Measurements from ENCODE around the gene PMF1.
"Not testable (repeated sequence)": the region's sequence is repeated elsewhere in the genome, so short reads cannot be mapped to it uniquely, and the experiment has no call there.

PMF1 gene

GRCh38 chr1:156216361-156217086, 3.7 kb downstream of the PMF1 start:
- H3K36me3 Mint-ChIP-seq (ENCODE audit: low read depth): peaks cover 63% of the 10 kb centered on the region
- H3K27me3 Mint-ChIP-seq, H3K9me3 Mint-ChIP-seq, ATAC-seq, DNase-seq, H3K4me3 Mint-ChIP-seq: not testable (repeated sequence)
- H3K27ac Mint-ChIP-seq: peak overlapping the region; percentile 99
- peaks cover 81% of the 10 kb centered on the region for H3K4me1 Mint-ChIP-seq

GRCh38 chr1:156217871-156218270, 5.1 kb downstream of the PMF1 start:
- Mint-ChIP-seq H3K9me3 (peaks cover 5% of the 10 kb centered on the region), H3K36me3 (ENCODE audit: low read depth) (peaks cover 63% of the 10 kb centered on the region), H3K4me1 (peaks cover 83% of the 10 kb centered on the region), H3K4me3 (peak overlapping the region; percentile 80), H3K27me3 (no peaks in the 10 kb centered on the region), H3K27ac (peak overlapping the region; percentile 99)
- ATAC-seq (peak; percentile 44), DNase-seq (no peak)

- DNase-seq: no peak
- Mint-ChIP-seq H3K4me1 (peaks cover 85% of the 10 kb centered on the region), H3K36me3 (ENCODE audit: low read depth) (peaks cover 57% of the 10 kb centered on the region), H3K4me3 (no peak overlapping the region), H3K9me3 (peaks cover 5% of the 10 kb centered on the region), H3K27ac (peak overlapping the region; percentile 99), H3K27me3 (no peaks in the 10 kb centered on the region)
- no peak for ATAC-seq
Measured at GRCh38 chr1:156220226-156220625, 7.4 kb downstream of the PMF1 start.

- Mint-ChIP-seq H3K27me3 (no peaks in the 10 kb centered on the region), H3K4me3 (peak overlapping the region; percentile 77), H3K9me3 (peaks cover 5% of the 10 kb centered on the region), H3K36me3 (ENCODE audit: low read depth) (peaks cover 64% of the 10 kb centered on the region), H3K27ac (peak overlapping the region; percentile 99), H3K4me1 (peaks cover 91% of the 10 kb centered on the region)
- DNase-seq (no peak), ATAC-seq (no peak)
Measured at GRCh38 chr1:156221986-156222692, 9.3 kb downstream of the PMF1 start.

- peaks cover 66% of the 10 kb centered on the region for H3K4me1 Mint-ChIP-seq
- no peak for ATAC-seq
- H3K9me3 Mint-ChIP-seq: no peaks in the 10 kb centered on the region
Measured at GRCh38 chr1:156225677-156226014, 12.8 kb downstream of the PMF1 start.

GRCh38 chr1:156226116-156226538, 13.3 kb downstream of the PMF1 start:
- peak overlapping the region; percentile 90 for H3K27ac Mint-ChIP-seq
- H3K9me3 Mint-ChIP-seq: no peaks in the 10 kb centered on the region
- ATAC-seq (peak; percentile 13), DNase-seq (peak; percentile 57)
- H3K36me3 Mint-ChIP-seq (ENCODE audit: low read depth): peaks cover 52% of the 10 kb centered on the region
- H3K4me3 Mint-ChIP-seq: peak overlapping the region; percentile 42
- H3K27me3 Mint-ChIP-seq: no peaks in the 10 kb centered on the region
- H3K4me1 Mint-ChIP-seq: peaks cover 62% of the 10 kb centered on the region

More at GRCh38 chr1:156225677-156226014, 12.8 kb downstream of the PMF1 start:
- no peak for DNase-seq
- Mint-ChIP-seq H3K4me3 (peak overlapping the region; percentile 53), H3K27me3 (no peaks in the 10 kb centered on the region), H3K27ac (peak overlapping the region; percentile 90), H3K36me3 (ENCODE audit: low read depth) (peaks cover 56% of the 10 kb centered on the region)

- Mint-ChIP-seq H3K27ac (peak overlapping the region; percentile 90), H3K36me3 (ENCODE audit: low read depth) (peaks cover 47% of the 10 kb centered on the region), H3K4me1 (peaks cover 55% of the 10 kb centered on the region), H3K4me3 (no peak overlapping the region), H3K27me3 (no peaks in the 10 kb centered on the region), H3K9me3 (no peaks in the 10 kb centered on the region)
- no peak for ATAC-seq
- DNase-seq: no peak
Measured at GRCh38 chr1:156226782-156227181, 14.0 kb downstream of the PMF1 start.

GRCh38 chr1:156228501-156228900, 15.7 kb downstream of the PMF1 start:
- DNase-seq: no peak
- Mint-ChIP-seq H3K9me3 (no peaks in the 10 kb centered on the region), H3K36me3 (ENCODE audit: low read depth) (peaks cover 42% of the 10 kb centered on the region), H3K4me1 (peaks cover 38% of the 10 kb centered on the region), H3K4me3 (no peak overlapping the region), H3K27me3 (no peaks in the 10 kb centered on the region), H3K27ac (peak overlapping the region; percentile 89)
- ATAC-seq: no peak

- Mint-ChIP-seq H3K9me3 (no peaks in the 10 kb centered on the region), H3K36me3 (ENCODE audit: low read depth) (peaks cover 38% of the 10 kb centered on the region), H3K27ac (no peak overlapping the region), H3K4me3 (no peak overlapping the region), H3K4me1 (peaks cover 25% of the 10 kb centered on the region), H3K27me3 (no peaks in the 10 kb centered on the region)
- DNase-seq (no peak), ATAC-seq (no peak)
Measured at GRCh38 chr1:156229809-156230472, 17.1 kb downstream of the PMF1 start.

- DNase-seq (no peak), ATAC-seq (no peak)
- no peaks in the 10 kb centered on the region for H3K9me3 Mint-ChIP-seq
- no peak overlapping the region for H3K27ac Mint-ChIP-seq
- no peak overlapping the region for H3K4me3 Mint-ChIP-seq
- peaks cover 21% of the 10 kb centered on the region for H3K4me1 Mint-ChIP-seq
- H3K36me3 Mint-ChIP-seq (ENCODE audit: low read depth): peaks cover 37% of the 10 kb centered on the region
- no peaks in the 10 kb centered on the region for H3K27me3 Mint-ChIP-seq
Measured at GRCh38 chr1:156230473-156230837, 17.6 kb downstream of the PMF1 start.

- Mint-ChIP-seq H3K9me3 (no peaks in the 10 kb centered on the region), H3K4me1 (peaks cover 8% of the 10 kb centered on the region), H3K27ac (no peak overlapping the region), H3K36me3 (ENCODE audit: low read depth) (peaks cover 42% of the 10 kb centered on the region), H3K4me3 (no peak overlapping the region), H3K27me3 (no peaks in the 10 kb centered on the region)
- ATAC-seq (peak; percentile 17), DNase-seq (no peak)
Measured at GRCh38 chr1:156232201-156232894, 19.5 kb downstream of the PMF1 start.

GRCh38 chr1:156233426-156234127, 20.8 kb downstream of the PMF1 start:
- H3K36me3 Mint-ChIP-seq (ENCODE audit: low read depth): peaks cover 46% of the 10 kb centered on the region
- DNase-seq (no peak), ATAC-seq (no peak)
- H3K27ac Mint-ChIP-seq: no peak overlapping the region
- H3K4me1 Mint-ChIP-seq: peaks cover 14% of the 10 kb centered on the region
- H3K9me3 Mint-ChIP-seq: no peaks in the 10 kb centered on the region
- H3K4me3 Mint-ChIP-seq: no peak overlapping the region
- H3K27me3 Mint-ChIP-seq: no peaks in the 10 kb centered on the region

GRCh38 chr1:156236164-156236563, 23.4 kb downstream of the PMF1 start:
- peaks cover 14% of the 10 kb centered on the region for H3K4me1 Mint-ChIP-seq
- H3K36me3 Mint-ChIP-seq (ENCODE audit: low read depth): peaks cover 45% of the 10 kb centered on the region
- no peak overlapping the region for H3K4me3 Mint-ChIP-seq
- H3K27ac Mint-ChIP-seq: no peak overlapping the region
- no peaks in the 10 kb centered on the region for H3K9me3 Mint-ChIP-seq
- DNase-seq: no peak
- ATAC-seq: no peak
- H3K27me3 Mint-ChIP-seq: no peaks in the 10 kb centered on the region

GRCh38 chr1:156238248-156238647, 25.4 kb downstream of the PMF1 start:
- Mint-ChIP-seq H3K4me3 (no peak overlapping the region), H3K36me3 (ENCODE audit: low read depth) (peaks cover 40% of the 10 kb centered on the region), H3K4me1 (peaks cover 16% of the 10 kb centered on the region), H3K9me3 (no peaks in the 10 kb centered on the region), H3K27me3 (no peaks in the 10 kb centered on the region), H3K27ac (peak overlapping the region; percentile 56)
- DNase-seq: no peak
- peak; percentile 78 for ATAC-seq

Measured in activated naive CD8-positive, alpha-beta T cell treated with anti-CD3 and anti-CD28 coated beads, Interleukin-2, amount 50 U/mL, for 24 hours (primary cell).